Endodermal cell (in vitro differentiated cells): Measurements from ENCODE around the gene MAP1LC3B. TPM values are rescaled to one million over a fixed set of nuclear protein-coding genes. Genes with fewer than 3 reads are reported as not detected.

Experiments
- DNase-seq: peaks from one replicate; pipeline ENCODE4 v3.0.0-alpha.2; 2017
- H3K27ac ChIP-seq: 2 replicates; pipeline ENCODE4 v1.5.1; 2013; ENCODE audit warnings: mild to moderate bottlenecking, low read depth, low read length, moderate library complexity
- H3K27me3 ChIP-seq: 2 replicates; pipeline ENCODE4 v1.6.1; 2013; ENCODE audit warnings: mild to moderate bottlenecking, low read length, moderate library complexity; ENCODE audit not compliant: insufficient read depth, control insufficient read depth, poor library complexity, severe bottlenecking
- H3K36me3 ChIP-seq: 2 replicates; pipeline ENCODE4 v1.7.0; 2013; ENCODE audit warnings: mild to moderate bottlenecking, low read length, moderate library complexity; ENCODE audit not compliant: control insufficient read depth, insufficient read depth
- H3K4me1 ChIP-seq: one replicate; pipeline ENCODE4 v1.7.0; 2013; ENCODE audit warnings: low read length; ENCODE audit not compliant: control insufficient read depth, insufficient read depth
- H3K4me3 ChIP-seq: 2 replicates; pipeline ENCODE4 v1.5.1; 2013; ENCODE audit warnings: mild to moderate bottlenecking, low read length, moderate library complexity
- H3K9ac ChIP-seq: 2 replicates; pipeline ENCODE4 v1.6.1; 2013; ENCODE audit warnings: mild to moderate bottlenecking, low read length, moderate library complexity; ENCODE audit not compliant: poor library complexity, severe bottlenecking; ENCODE audit errors: extremely low read depth
- H3K9me3 ChIP-seq: 2 replicates; pipeline ENCODE4 v1.6.1; 2013; ENCODE audit warnings: mild to moderate bottlenecking, low read length, moderate library complexity; ENCODE audit not compliant: control insufficient read depth
- H3K27ac Mint-ChIP-seq: 2 replicates; pipeline ENCODE4 v1.8.0; 2020; ENCODE audit warnings: mixed read lengths
- H3K27me3 Mint-ChIP-seq: 2 replicates; pipeline ENCODE4 v1.8.0; 2021; ENCODE audit warnings: mild to moderate bottlenecking, mixed read lengths; ENCODE audit not compliant: insufficient read depth
- H3K36me3 Mint-ChIP-seq: 2 replicates; pipeline ENCODE4 v1.8.0; 2020; ENCODE audit warnings: low read depth, mixed read lengths
- H3K4me1 Mint-ChIP-seq: 2 replicates; pipeline ENCODE4 v1.8.0; 2020; ENCODE audit warnings: mixed read lengths
- H3K4me3 Mint-ChIP-seq: 2 replicates; pipeline ENCODE4 v1.8.0; 2020; ENCODE audit warnings: mild to moderate bottlenecking, moderate library complexity, mixed read lengths
- H3K9me3 Mint-ChIP-seq: 2 replicates; pipeline ENCODE4 v1.8.0; 2020; ENCODE audit warnings: mild to moderate bottlenecking, mixed read lengths
- WGBS, 2 experiments: methylation state at CpG; one replicate each; pipeline versions ENCODE4 v1.1.5 to v1.1.7; 2013; ENCODE audit warnings: missing lambda C conversion rate in 2 of 2, mixed read lengths in 1 of 2; ENCODE audit not compliant: insufficient coverage in 1 of 2, insufficient read length in 1 of 2; 5-methylcytosine and 5-hydroxymethylcytosine counted together
- total RNA-seq, 2 donors: library from RNA; stranded (reverse); fragmentation: NEBNext Ultra II Directional in 1 of 2; extraction: Animal tissue kit (Norgen Biotek cat#: 25700) in 1 of 2; gene quantifications; 2 replicates in 1 of 2; 3 replicates in 1 of 2; pipeline ENCODE4 v1.2.1, GENCODE V29; 2021
- TF ChIP-seq, protein P1 (sequence below): fragments of 200-600 bp; sonication (generic); conservative IDR thresholded peaks from 2 replicates; pipeline ENCODE4 v1.5.0; 2021; ENCODE audit warnings: antibody characterized with exemption, mild to moderate bottlenecking

Gene MAP1LC3B
- total RNA-seq, 2 donors from 2014 or later: 56.4 to 62.4 TPM

DNA sequence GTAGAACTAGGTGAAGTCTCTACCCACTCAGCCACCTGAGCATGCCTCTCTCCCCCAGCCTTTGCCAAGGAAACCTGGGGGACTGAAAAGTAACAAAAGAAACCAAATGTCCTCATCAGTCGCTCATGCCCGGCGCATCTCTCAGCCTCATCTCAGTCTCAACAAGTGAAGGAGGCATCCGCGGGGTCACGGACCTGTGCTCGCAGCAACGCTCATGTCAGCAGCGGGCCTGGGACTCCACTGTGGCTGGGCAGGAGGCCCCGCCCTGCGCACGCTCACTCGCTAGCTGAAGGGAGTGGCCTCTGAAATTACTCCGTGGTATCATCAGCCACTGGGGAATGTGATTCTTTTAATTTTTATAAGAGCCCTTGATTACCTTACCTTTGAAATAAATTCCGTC lies 31.3 kb downstream of the MAP1LC3B start:
- Histone ChIP-seq H3K36me3 (peaks cover 37% of the 10 kb centered on the region), H3K4me1 (no peaks in the 10 kb centered on the region), H3K27ac (no peak overlapping the region), H3K4me3 (no peak overlapping the region), H3K9me3 (no peaks in the 10 kb centered on the region), H3K9ac (no peak overlapping the region), H3K27me3 (no peaks in the 10 kb centered on the region)
- 95 to 99% methylated on average over 13 to 15 of the region's 15 CpGs for WGBS, 2 experiments
- no peaks in the 10 kb centered on the region for H3K9me3 Mint-ChIP-seq
- DNase-seq: no peak
- H3K27ac Mint-ChIP-seq: no peak overlapping the region
- no peak overlapping the region for H3K4me3 Mint-ChIP-seq
- H3K36me3 Mint-ChIP-seq: peaks cover 52% of the 10 kb centered on the region
- TF ChIP-seq, protein P1, sequence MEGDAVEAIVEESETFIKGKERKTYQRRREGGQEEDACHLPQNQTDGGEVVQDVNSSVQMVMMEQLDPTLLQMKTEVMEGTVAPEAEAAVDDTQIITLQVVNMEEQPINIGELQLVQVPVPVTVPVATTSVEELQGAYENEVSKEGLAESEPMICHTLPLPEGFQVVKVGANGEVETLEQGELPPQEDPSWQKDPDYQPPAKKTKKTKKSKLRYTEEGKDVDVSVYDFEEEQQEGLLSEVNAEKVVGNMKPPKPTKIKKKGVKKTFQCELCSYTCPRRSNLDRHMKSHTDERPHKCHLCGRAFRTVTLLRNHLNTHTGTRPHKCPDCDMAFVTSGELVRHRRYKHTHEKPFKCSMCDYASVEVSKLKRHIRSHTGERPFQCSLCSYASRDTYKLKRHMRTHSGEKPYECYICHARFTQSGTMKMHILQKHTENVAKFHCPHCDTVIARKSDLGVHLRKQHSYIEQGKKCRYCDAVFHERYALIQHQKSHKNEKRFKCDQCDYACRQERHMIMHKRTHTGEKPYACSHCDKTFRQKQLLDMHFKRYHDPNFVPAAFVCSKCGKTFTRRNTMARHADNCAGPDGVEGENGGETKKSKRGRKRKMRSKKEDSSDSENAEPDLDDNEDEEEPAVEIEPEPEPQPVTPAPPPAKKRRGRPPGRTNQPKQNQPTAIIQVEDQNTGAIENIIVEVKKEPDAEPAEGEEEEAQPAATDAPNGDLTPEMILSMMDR: no peak
- no peaks in the 10 kb centered on the region for H3K27me3 Mint-ChIP-seq
- H3K4me1 Mint-ChIP-seq: peaks cover 4% of the 10 kb centered on the region

GRCh38 chr16:87424266-87424665 lies 32.1 kb downstream of the MAP1LC3B start:
- Histone ChIP-seq H3K27ac (peak overlapping the region; percentile 5), H3K9me3 (no peaks in the 10 kb centered on the region), H3K4me3 (no peak overlapping the region), H3K27me3 (no peaks in the 10 kb centered on the region), H3K9ac (no peak overlapping the region), H3K4me1 (no peaks in the 10 kb centered on the region), H3K36me3 (peaks cover 43% of the 10 kb centered on the region)
- TF ChIP-seq, protein P1: no peak
- no peak overlapping the region for H3K4me3 Mint-ChIP-seq
- peak overlapping the region; percentile 9 for H3K27ac Mint-ChIP-seq
- DNase-seq: no peak
- peaks cover 4% of the 10 kb centered on the region for H3K4me1 Mint-ChIP-seq
- H3K9me3 Mint-ChIP-seq: no peaks in the 10 kb centered on the region
- WGBS, 2 experiments: 89 to 90% methylated on average over 6 to 12 of the region's 12 CpGs
- no peaks in the 10 kb centered on the region for H3K27me3 Mint-ChIP-seq
- H3K36me3 Mint-ChIP-seq: peaks cover 56% of the 10 kb centered on the region

GRCh38 chr16:87425941-87426340 lies 33.8 kb downstream of the MAP1LC3B start:
- TF ChIP-seq, protein P1: no peak
- DNase-seq: no peak
- Histone ChIP-seq H3K4me1 (no peaks in the 10 kb centered on the region), H3K36me3 (peaks cover 42% of the 10 kb centered on the region), H3K9me3 (no peaks in the 10 kb centered on the region), H3K27me3 (no peaks in the 10 kb centered on the region), H3K9ac (no peak overlapping the region), H3K4me3 (no peak overlapping the region), H3K27ac (no peak overlapping the region)
- Mint-ChIP-seq H3K4me3 (no peak overlapping the region), H3K27me3 (no peaks in the 10 kb centered on the region), H3K4me1 (peaks cover 4% of the 10 kb centered on the region), H3K9me3 (no peaks in the 10 kb centered on the region), H3K36me3 (peaks cover 50% of the 10 kb centered on the region), H3K27ac (no peak overlapping the region)
- WGBS, 2 experiments: 90 to 97% methylated on average over 6 to 12 of the region's 12 CpGs
